ENCODE results near the gene RAB1A. TPM values are rescaled to one million over a fixed set of nuclear protein-coding genes. Genes with fewer than 3 reads are reported as not detected.

Gene RAB1A
- total RNA-seq, 4 donors from 2014 or later, result 36.4 to 71.3 (median 43.7) TPM

- TF ChIP-seq CTCF (IDR thresholded peaks at IDR 0.05 in 4 of 5, conservative IDR thresholded peaks at IDR 0.05 in 1 of 5) (no peak), POLR2A (IDR thresholded peaks at IDR 0.05) (no peak)
- in situ Hi-C loops (cut with MboI; ENCODE audit: low sequenced_read_pairs in 4 of 4), result loop anchor here in 3 of 4 donors (10.0 to 25.0 kb wide), 4 partner anchors 51 to 517 kb away; no protein-coding TSS in a partner anchor
- Histone ChIP-seq H3K4me1 (peaks cover 0 to 5% of the 10 kb centered on the region in 2 donors), H3K27ac (peak overlapping the region in 1 of 4 donors; percentile 67), H3K9me3 (no peaks in the 10 kb centered on the region), H3K4me3 (no peak overlapping the region), H3K27me3 (no peaks in the 10 kb centered on the region), H3K36me3 (no peaks in the 10 kb centered on the region)
- ATAC-seq (no peak), DNase-seq (no peak)
- intact Hi-C loops (cut with DNase I; ENCODE audit: low total_unique reads), result no loop called here
Observed at GRCh38 chr2:65045651-65046050, 84.3 kb downstream of the RAB1A start.

- intact Hi-C loops (cut with DNase I; ENCODE audit: low total_unique reads) (loop anchor here (5.0 kb wide), 1 partner anchor 57 kb away; the partner anchor contains the start of gene SLC1A4), in situ Hi-C loops (cut with MboI; ENCODE audit: low sequenced_read_pairs in 4 of 4) (loop anchor here (5.0 to 25.0 kb wide), 5 partner anchors 49 to 518 kb away; no protein-coding TSS in a partner anchor)
- DNase-seq, result no peak
- H3K27me3 ChIP-seq, result no peaks in the 10 kb centered on the region
- no peak overlapping the region for H3K4me3 ChIP-seq
- H3K4me1 ChIP-seq, result peaks cover 0 to 10% of the 10 kb centered on the region in 2 donors
- no peak overlapping the region for H3K27ac ChIP-seq
- TF ChIP-seq POLR2A (IDR thresholded peaks at IDR 0.05) (no peak), CTCF (IDR thresholded peaks at IDR 0.05 in 4 of 5, conservative IDR thresholded peaks at IDR 0.05 in 1 of 5) (no peak)
- no peaks in the 10 kb centered on the region for H3K36me3 ChIP-seq
- ATAC-seq, result no peak
- no peaks in the 10 kb centered on the region for H3K9me3 ChIP-seq
Observed at GRCh38 chr2:65044097-65044735, 85.7 kb downstream of the RAB1A start.

GRCh38 chr2:65043001-65043400 lies 86.9 kb downstream of the RAB1A start:
- H3K4me1 ChIP-seq, result peaks cover 0 to 10% of the 10 kb centered on the region in 2 donors
- no peak overlapping the region for H3K4me3 ChIP-seq
- intact Hi-C loops (cut with DNase I; ENCODE audit: low total_unique reads) (loop anchor here (5.0 kb wide), 1 partner anchor 56 kb away; the partner anchor contains the start of gene SLC1A4), in situ Hi-C loops (cut with MboI; ENCODE audit: low sequenced_read_pairs in 4 of 4) (loop anchor here (5.0 to 25.0 kb wide), 5 partner anchors 48 to 519 kb away; no protein-coding TSS in a partner anchor)
- peak overlapping the region in 3 of 4 donors; percentile 32 to 50 (median 35) for H3K27ac ChIP-seq
- ATAC-seq (no peak), DNase-seq (no peak)
- no peaks in the 10 kb centered on the region for H3K9me3 ChIP-seq
- H3K27me3 ChIP-seq, result no peaks in the 10 kb centered on the region
- no peaks in the 10 kb centered on the region for H3K36me3 ChIP-seq
- TF ChIP-seq POLR2A (IDR thresholded peaks at IDR 0.05) (no peak), CTCF (IDR thresholded peaks at IDR 0.05 in 4 of 5, conservative IDR thresholded peaks at IDR 0.05 in 1 of 5) (no peak)

GRCh38 chr2:65040400-65041261 lies 89.3 kb downstream of the RAB1A start:
- H3K27me3 ChIP-seq, result no peaks in the 10 kb centered on the region
- in situ Hi-C loops (cut with MboI; ENCODE audit: low sequenced_read_pairs in 4 of 4) (loop anchor here (5.0 to 25.0 kb wide), 5 partner anchors 46 to 522 kb away; no protein-coding TSS in a partner anchor), intact Hi-C loops (cut with DNase I; ENCODE audit: low total_unique reads) (loop anchor here (1.0 to 5.0 kb wide), 2 partner anchors 53 to 123 kb away; partner anchors contain the start of gene SLC1A4)
- H3K9me3 ChIP-seq, result no peaks in the 10 kb centered on the region
- peak overlapping the region in 1 of 4 donors; percentile 37 for H3K4me3 ChIP-seq
- ATAC-seq (peak; percentile 97), DNase-seq (peak; percentile 78 to 86)
- no peaks in the 10 kb centered on the region for H3K36me3 ChIP-seq
- TF ChIP-seq POLR2A (IDR thresholded peaks at IDR 0.05) (no peak), CTCF (IDR thresholded peaks at IDR 0.05 in 4 of 5, conservative IDR thresholded peaks at IDR 0.05 in 1 of 5) (peak; percentile 94 to 98 (median 95))
- H3K4me1 ChIP-seq, result peaks cover 0 to 5% of the 10 kb centered on the region in 2 donors
- H3K27ac ChIP-seq, result no peak overlapping the region
